ENCODE results near the gene BACH2. TPM values are rescaled to one million over a fixed set of nuclear protein-coding genes. Genes with fewer than 3 reads are reported as not detected.

BACH2 gene
- polyA plus RNA-seq, 1 donor from 2014 or later, result 45.5 TPM

GRCh38 chr6:90000864-90001731 lies 295.5 kb downstream of the BACH2 start:
- Histone ChIP-seq H3K4me3 (ENCODE audit: low read length) (no peak overlapping the region), H3K36me3 (ENCODE audit: insufficient read depth, low read length) (peaks cover 10% of the 10 kb centered on the region), H3K9me2 (ENCODE audit: insufficient read depth, low read length) (no peaks in the 10 kb centered on the region), H3K79me2 (replicated peaks; ENCODE audit: insufficient read depth, low read length) (no peaks in the 10 kb centered on the region), H3K27me3 (ENCODE audit: insufficient read depth, low read depth, low read length) (no peaks in the 10 kb centered on the region), H3F3A (ENCODE audit: insufficient read depth, low read length, poor library complexity, severe bottlenecking) (no peaks in the 10 kb centered on the region), H2AFZ (ENCODE audit: low read depth, low read length) (no peak overlapping the region), H3K4me2 (ENCODE audit: low read length) (no peak overlapping the region), H4K20me1 (ENCODE audit: insufficient read depth) (no peaks in the 10 kb centered on the region), H3K27ac (ENCODE audit: low read length) (no peak overlapping the region), H3K9me3 (ENCODE audit: low read length) (no peaks in the 10 kb centered on the region), H3K9ac (ENCODE audit: low read length) (no peak overlapping the region)
- no peak for TF ChIP-seq EP300 (conservative IDR thresholded peaks at IDR 0.05; ENCODE audit: poor library complexity, severe bottlenecking)
- no peak for TF ChIP-seq REST (IDR thresholded peaks at IDR 0.05; ENCODE audit: borderline replicate concordance)
- no peak for TF ChIP-seq POLR2AphosphoS5 (IDR thresholded peaks at IDR 0.05)
- TF ChIP-seq SMC3 (conservative IDR thresholded peaks at IDR 0.05; ENCODE audit: poor library complexity), result no peak

- Histone ChIP-seq H3K9me2 (ENCODE audit: insufficient read depth, low read length) (no peaks in the 10 kb centered on the region), H3K79me2 (replicated peaks; ENCODE audit: insufficient read depth, low read length) (no peaks in the 10 kb centered on the region), H3K27me3 (ENCODE audit: insufficient read depth, low read depth, low read length) (no peaks in the 10 kb centered on the region), H2AFZ (ENCODE audit: low read depth, low read length) (no peak overlapping the region), H3K36me3 (ENCODE audit: insufficient read depth, low read length) (peaks cover 10% of the 10 kb centered on the region), H3F3A (ENCODE audit: insufficient read depth, low read length, poor library complexity, severe bottlenecking) (no peaks in the 10 kb centered on the region), H3K27ac (ENCODE audit: low read length) (no peak overlapping the region), H3K9ac (ENCODE audit: low read length) (no peak overlapping the region), H3K9me3 (ENCODE audit: low read length) (no peaks in the 10 kb centered on the region), H3K4me3 (ENCODE audit: low read length) (no peak overlapping the region), H3K4me2 (ENCODE audit: low read length) (no peak overlapping the region), H4K20me1 (ENCODE audit: insufficient read depth) (no peaks in the 10 kb centered on the region)
- TF ChIP-seq EP300 (conservative IDR thresholded peaks at IDR 0.05; ENCODE audit: poor library complexity, severe bottlenecking) (no peak), SMC3 (conservative IDR thresholded peaks at IDR 0.05; ENCODE audit: poor library complexity) (no peak), REST (IDR thresholded peaks at IDR 0.05; ENCODE audit: borderline replicate concordance) (no peak), EZH2 (IDR thresholded peaks at IDR 0.05; ENCODE audit: borderline replicate concordance, insufficient read depth, low read length, poor library complexity, severe bottlenecking) (no peak), MXI1 (conservative IDR thresholded peaks at IDR 0.05; ENCODE audit: poor library complexity, severe bottlenecking) (no peak), POLR2AphosphoS5 (IDR thresholded peaks at IDR 0.05) (no peak), RAD21 (conservative IDR thresholded peaks at IDR 0.05) (no peak), TAF1 (IDR thresholded peaks at IDR 0.05; ENCODE audit: low read depth) (no peak), CTCF (IDR thresholded peaks at IDR 0.05; ENCODE audit: poor library complexity, severe bottlenecking) (no peak)
Observed at GRCh38 chr6:89999945-90000825, 296.5 kb downstream of the BACH2 start.
